ENCODE results near the gene GORAB.
A peak's percentile ranks its signal among the peaks of the same experiment; 100 is the strongest.

DNA sequence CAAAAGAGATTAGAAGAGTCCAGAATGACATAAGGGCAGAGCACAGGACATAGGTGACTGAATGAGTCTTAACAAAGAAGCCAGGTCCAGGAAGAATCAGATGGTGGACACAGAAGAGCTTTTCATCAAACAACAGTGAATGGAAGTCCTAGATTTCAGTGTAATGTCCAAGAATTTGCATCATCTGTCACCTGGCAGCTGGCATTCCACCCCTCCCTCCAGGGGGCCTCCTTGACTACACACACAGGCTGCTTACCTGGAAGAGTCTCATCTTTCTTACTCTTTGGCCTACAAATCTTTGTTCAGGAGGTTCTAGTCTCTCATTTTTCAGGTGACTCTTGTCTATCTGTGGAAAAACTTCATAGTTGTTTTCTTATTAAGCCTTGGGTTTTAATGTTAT, 36.2 kb downstream of the GORAB start:
- TF ChIP-seq CTCF (optimal IDR thresholded peaks at IDR 0.05 in 1 of 3, IDR thresholded peaks at IDR 0.05 in 1 of 3, conservative IDR thresholded peaks at IDR 0.05 in 1 of 3; ENCODE audit: extremely low read depth in 1 of 3, insufficient read depth in 2 of 3, low read length in 3 of 3): peak in 1 of 3 experiments; percentile 12
- TF ChIP-seq EZH2 (IDR thresholded peaks at IDR 0.05; ENCODE audit: low read length): no peak

Data from keratinocyte (primary cell).